Activated CD4-positive, alpha-beta T cell treated with anti-CD3 and anti-CD28 coated beads for 48 hours (primary cell): ENCODE data around the gene EPN2.
"Not testable (repeated sequence)": the region's sequence is repeated elsewhere in the genome, so short reads cannot be mapped to it uniquely, and the experiment has no call there.

Experiments used
- DNase-seq: peaks from one replicate; pipeline ENCODE4 v3.0.0-alpha.2; 2020

EPN2 gene

DNA sequence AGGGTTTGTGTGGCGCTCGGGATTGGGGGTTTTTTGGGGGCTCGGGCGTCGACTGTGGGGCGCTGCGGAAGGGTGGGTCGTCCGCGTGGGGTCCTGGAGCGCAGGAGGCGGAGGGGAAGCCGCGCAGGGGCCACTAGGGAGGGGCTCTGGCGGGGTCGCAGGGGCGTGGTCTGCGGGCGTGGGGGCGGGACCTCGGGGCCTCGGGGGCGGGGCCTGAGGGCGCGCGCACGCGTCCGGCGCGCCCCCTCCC is at the start of gene EPN2:
Gene EPN2 (plus strand): TSS at position 228 of the 250 bp plus-strand sequence. CDS start 45,754 bp downstream, outside the sequence.
- DNase-seq = peak; percentile 66

DNA sequence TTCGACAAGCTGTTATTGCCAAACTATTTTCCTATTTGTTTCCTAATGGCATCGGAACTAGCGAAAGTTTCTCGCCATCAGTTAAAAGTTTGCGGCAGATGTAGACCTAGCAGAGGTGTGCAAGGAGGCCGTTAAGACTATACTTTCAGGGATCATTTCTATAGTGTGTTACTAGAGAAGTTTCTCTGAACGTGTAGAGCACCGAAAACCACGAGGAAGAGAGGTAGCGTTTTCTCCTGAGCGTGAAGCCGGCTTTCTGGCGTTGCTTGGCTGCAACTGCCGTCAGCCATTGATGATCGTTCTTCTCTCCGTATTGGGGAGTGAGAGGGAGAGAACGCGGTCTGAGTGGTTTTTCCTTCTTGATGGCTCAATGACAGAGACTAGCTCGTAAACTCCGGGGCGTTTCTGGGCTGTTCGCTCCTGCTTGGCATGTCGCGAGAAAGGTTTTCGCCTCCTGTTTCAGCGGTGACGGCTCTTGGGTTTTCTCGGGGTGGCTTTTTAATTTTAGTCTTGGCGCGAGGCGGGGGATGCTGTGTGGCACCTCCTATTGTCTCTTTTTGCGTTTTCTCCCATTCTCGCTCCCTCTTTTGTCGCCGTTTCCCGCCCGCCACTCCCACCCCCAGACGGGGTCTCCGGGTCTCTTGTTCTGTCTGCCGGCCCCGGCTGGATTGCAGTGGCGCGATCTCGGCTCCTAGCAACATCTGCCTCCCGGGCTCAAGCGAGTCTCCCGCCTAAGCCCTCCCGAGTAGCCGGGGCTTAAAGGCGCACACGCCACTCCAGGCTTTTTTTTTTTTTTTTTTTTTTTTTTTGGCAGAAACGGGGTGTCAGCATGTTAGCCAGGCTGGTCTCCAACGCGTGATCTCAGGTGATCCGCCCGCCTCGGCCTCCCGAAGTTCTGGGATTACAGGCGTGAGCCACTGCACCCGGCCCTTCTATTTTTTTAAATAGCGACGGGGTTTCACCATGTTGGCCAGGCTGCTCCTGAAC is 49.0 kb upstream of the EPN2 start:
- not testable (repeated sequence) for DNase-seq

DNA sequence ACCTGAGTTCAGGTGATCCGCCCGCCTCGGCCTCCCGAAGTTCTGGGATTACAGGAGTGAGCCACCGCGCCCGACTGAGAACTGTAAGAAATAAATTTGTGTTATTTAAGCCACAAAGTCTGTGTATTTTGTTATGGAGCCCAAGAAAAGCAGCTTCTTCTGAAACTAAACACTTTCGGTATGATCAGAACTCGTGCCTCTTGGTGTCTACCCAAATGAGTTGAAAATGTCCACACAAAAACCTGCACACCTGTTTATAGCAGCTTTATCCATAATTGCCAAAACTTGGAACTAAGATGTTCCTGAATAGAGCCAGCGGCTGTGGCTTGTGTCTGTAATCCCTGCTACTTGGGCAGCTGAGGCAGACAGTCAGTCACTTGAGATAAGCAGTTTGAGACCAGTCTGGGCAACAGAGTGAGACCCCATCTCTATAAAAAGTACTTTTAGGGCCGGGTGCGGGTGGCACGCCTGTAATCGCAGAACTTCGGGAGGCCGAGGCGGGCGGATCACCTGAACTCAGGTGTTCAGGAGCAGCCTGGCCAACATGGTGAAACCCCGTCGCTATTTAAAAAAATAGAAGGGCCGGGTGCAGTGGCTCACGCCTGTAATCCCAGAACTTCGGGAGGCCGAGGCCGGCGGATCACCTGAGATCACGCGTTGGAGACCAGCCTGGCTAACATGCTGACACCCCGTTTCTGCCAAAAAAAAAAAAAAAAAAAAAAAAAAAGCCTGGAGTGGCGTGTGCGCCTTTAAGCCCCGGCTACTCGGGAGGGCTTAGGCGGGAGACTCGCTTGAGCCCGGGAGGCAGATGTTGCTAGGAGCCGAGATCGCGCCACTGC is 48.1 kb upstream of the EPN2 start:
- not testable (repeated sequence) for DNase-seq

DNA sequence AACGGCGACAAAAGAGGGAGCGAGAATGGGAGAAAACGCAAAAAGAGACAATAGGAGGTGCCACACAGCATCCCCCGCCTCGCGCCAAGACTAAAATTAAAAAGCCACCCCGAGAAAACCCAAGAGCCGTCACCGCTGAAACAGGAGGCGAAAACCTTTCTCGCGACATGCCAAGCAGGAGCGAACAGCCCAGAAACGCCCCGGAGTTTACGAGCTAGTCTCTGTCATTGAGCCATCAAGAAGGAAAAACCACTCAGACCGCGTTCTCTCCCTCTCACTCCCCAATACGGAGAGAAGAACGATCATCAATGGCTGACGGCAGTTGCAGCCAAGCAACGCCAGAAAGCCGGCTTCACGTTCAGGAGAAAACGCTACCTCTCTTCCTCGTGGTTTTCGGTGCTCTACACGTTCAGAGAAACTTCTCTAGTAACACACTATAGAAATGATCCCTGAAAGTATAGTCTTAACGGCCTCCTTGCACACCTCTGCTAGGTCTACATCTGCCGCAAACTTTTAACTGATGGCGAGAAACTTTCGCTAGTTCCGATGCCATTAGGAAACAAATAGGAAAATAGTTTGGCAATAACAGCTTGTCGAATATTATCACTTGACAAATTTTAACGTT is 47.3 kb upstream of the EPN2 start:
- not testable (repeated sequence) for DNase-seq

- DNase-seq = peak; percentile 3
These were observed 40.6 kb upstream of the EPN2 start for GRCh38 chr17:19196382-19197204.

DNA sequence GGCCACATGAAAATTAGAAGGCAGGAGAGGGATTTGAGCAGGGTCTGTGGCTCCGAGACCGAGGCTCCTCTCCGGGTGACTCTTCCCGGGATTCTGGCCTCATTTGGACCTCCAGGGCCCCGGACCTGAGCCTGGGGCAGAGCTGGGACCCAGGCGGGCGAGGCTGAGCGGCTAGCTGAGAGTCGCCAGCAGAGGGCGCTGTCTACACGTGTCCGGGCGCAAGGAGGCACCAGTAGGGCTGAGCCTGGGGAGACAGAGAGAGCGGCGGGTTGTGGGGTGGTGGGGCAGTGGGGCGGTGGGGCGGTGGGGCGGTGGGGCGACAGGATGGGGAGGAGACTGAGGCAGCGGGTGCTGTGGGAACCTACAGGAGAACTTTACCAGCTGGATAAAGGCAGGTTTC is 34.7 kb upstream of the EPN2 start:
- DNase-seq = not testable (repeated sequence)

GRCh38 chr17:19203429-19203828 is 33.7 kb upstream of the EPN2 start:
- DNase-seq = not testable (repeated sequence)

GRCh38 chr17:19215074-19215860 is 21.9 kb upstream of the EPN2 start:
- not testable (repeated sequence) for DNase-seq

DNA sequence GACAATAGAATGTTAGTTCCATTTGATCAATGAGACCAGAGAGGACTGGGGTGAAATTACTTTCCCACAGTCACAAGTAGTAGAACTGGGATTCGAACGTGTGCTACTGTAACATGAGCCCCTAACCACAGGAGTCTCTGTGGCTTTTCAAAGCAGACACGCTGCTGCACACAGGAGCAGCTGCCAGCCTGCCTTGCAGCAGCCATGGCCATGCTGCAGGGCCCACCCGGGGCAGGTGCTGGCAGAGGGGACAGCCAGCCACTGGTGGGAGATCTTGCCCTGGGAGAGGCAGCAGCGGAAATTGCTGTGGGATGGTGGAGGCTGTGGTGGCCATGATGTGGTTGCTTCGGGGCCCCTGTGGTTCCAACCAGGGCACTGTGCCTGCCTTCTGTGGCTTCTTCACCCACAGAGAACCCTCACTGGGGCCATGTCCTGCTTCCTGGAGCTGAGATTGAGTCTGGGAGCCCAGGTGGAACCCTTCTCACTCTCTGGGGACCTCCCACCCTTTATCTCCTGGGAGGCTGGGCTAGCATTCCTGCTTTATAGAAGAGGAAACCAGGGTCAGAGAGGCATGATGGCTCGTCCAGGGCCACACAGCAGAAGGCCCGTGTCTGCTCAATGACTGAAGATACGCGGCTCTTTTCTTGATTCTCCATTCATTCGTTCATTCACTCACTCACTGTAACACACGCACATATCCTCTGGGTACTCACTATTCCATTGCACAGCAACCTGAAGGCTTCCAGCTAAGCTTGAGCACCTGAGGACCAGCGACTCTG is 20.8 kb upstream of the EPN2 start:
- DNase-seq = not testable (repeated sequence)

DNA sequence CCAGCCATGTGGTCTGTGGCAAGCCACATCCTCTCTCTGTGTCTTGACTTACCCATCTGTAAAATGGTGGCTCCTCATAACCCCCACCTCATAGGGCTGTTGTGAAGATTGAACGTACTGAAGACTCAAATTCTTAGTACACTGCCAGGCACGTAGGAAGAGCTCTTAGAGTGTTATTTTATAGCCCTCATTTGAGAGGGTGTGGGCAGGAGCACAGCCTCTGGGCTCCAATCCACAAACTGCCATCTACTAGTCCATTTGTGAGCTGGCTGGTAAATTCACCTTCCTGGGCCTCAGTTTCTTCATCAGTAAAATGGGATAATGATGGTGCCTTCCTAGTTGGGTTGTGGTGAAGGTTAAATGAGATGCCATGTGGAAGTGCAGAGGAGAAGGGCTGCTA is 18.3 kb upstream of the EPN2 start:
- not testable (repeated sequence) for DNase-seq

DNA sequence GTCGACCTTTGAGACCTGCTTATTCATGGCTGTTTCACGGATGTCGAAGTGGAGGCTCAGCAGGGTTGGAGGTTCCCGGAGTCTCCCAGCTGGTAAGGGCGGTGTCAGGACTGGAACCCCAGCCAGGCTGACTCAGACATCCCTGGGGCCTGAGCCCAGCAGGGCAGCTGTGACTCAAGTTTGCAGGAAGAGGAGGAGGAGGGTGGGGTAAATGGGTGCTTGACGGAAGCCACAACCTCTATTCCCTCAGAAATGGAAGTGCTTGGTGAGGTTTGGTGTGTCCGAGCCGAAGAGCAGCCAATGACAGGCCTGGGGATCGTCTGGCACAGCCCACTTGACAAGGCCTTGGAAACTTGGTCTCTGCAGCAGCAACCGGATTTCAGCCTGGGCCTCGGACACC is 17.8 kb upstream of the EPN2 start:
- DNase-seq = not testable (repeated sequence)

GRCh38 chr17:19220195-19220594 is 17.0 kb upstream of the EPN2 start:
- not testable (repeated sequence) for DNase-seq

DNA sequence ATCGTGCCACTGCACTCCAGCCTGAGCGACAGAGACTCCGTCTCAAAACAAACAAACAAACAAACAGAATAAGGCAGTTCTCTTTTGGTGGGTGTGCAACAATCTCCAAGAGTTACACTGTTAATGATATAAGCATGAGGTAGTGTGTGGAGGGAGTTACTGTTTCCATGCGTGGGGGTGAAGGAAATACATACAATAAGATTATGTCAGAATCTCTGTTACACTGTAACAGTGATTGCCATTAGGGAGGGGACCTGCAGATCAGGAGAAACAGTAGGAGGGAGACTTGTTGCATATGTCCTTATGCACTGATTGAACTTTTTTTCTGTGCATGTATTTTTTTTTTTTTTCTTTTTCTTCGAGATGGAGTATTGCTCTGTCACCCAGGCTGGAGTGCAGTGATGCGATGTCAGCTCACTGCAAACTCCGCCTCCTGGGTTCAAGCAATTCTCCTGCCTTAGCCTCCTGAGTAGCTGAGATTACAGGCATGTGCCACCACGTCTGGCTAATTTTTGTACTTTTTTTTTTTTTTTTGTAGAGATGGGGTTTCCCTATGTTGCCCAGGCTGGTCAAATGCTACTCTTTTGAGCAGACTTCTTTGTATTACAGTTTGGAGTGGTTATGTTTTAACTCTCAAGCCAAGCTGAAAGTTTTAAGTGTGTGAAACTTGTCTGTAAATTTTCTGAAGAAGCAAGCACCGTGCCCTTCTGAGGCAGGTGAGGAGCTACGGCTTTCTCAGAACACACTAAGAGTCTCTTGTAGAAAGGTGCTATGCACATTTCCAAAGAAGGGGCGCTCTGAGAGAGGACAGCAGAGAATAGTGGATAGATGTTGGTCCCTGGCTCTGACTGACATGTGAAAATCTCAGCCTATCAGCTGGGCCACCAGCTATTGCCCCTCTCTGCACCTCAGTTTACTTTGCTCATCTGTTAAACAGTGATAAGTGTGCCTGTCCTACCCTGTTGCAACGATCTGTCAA is 10.3 kb upstream of the EPN2 start:
- not testable (repeated sequence) for DNase-seq

- not testable (repeated sequence) for DNase-seq
These were observed 2.5 kb upstream of the EPN2 start for GRCh38 chr17:19234676-19235075.

DNA sequence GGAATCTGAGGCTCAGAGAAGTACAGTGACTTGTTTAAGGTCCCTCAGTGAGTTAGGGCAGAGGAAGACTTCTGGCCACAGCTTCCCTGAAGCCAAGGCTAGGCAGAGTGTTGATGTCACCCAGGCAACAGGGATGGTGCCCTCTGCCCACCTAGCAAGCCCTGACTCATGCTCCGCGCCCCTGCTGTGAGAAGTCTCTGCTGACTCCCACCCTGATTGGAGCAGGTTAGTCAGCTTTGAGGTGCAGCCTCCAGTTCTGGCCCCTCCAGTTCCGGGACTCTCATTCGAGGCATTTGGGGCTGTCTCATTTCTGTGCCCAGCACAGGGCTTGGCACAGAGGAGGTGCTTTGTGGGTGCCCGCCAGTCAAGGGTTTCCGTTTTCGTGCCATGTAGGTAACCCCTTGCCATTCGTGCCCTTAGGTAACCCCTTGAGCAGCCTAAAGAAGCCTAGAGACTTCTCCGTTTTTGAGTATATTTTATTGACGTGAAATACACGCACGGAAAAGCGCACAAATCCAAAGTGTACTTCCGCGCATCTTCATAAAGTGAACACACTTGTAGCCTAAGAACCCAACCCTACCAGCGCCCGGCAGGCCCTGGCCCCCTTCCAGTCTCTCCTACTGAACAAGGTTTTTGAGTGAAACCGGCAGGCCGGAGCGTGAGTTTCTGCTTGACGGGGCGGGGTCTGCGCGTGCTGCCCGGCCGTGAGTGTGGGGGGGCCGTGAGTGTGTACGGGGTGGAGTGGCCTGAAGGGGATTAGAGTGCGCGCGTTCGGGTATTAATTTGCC is 621 bp upstream of the EPN2 start:
- not testable (repeated sequence) for DNase-seq

GRCh38 chr17:19237389-19238166 is 412 bp downstream of the EPN2 start:
- DNase-seq = peak; percentile 41

- DNase-seq = peak; percentile 14
These were observed 970 bp downstream of the EPN2 start for GRCh38 chr17:19238167-19238505.

DNA sequence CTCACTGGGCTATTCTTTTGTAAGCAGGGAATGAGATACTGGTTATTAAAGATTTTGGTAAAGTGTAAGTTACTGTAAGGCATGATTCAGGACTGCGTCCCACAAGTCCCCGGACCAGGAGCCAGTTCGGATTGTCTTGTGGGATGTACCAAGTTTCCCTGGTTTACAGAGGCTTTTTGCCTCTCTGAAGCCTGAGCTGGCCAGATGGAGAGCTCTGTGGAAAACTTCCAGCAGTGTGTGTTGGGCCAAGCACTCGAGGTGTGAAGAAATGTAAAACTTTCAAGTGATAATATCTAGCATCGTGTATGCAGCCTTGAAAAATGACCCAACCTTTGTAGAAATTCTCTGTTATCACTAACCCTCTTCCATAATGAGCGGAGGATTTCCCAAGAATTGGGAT is 2.4 kb downstream of the EPN2 start:
- no peak for DNase-seq
